Activated T-cell treated with anti-CD3 and anti-CD28 coated beads for 48 hours (primary cell): ENCODE results near the gene QPCTL.
A peak's percentile ranks its signal among the peaks of the same experiment; 100 is the strongest.
"Not testable (repeated sequence)": the region's sequence is repeated elsewhere in the genome, so short reads cannot be mapped to it uniquely, and the experiment has no call there.

Source experiments
- DNase-seq: peaks from one replicate; pipeline ENCODE4 v3.0.0-alpha.2; 2020; ENCODE audit warnings: low read depth

Gene QPCTL

GRCh38 chr19:45717131-45717982, 24.9 kb downstream of the QPCTL start:
- DNase-seq: peak; percentile 97

- DNase-seq: no peak
Observed at GRCh38 chr19:45717983-45718650, 25.7 kb downstream of the QPCTL start.

DNA sequence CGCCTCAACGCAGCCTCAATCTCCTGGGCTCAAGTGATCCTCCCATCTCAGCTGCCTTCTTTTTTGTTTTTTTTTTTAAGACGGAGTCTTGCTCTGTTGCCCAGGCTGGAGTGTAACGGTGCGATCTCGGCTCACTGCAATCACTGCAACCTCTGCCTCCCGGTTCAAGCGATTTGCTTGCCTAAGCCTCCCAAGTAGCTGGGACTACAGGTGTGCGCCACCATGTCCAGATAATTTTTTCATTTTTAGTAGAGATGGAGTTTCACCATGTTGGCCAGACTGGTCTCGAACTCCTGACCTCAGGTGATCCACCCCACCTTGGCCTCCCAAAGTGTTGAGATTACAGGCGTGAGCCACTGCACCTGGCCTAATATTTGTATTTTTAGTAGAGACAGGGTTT, 27.6 kb downstream of the QPCTL start:
- not testable (repeated sequence) for DNase-seq

DNA sequence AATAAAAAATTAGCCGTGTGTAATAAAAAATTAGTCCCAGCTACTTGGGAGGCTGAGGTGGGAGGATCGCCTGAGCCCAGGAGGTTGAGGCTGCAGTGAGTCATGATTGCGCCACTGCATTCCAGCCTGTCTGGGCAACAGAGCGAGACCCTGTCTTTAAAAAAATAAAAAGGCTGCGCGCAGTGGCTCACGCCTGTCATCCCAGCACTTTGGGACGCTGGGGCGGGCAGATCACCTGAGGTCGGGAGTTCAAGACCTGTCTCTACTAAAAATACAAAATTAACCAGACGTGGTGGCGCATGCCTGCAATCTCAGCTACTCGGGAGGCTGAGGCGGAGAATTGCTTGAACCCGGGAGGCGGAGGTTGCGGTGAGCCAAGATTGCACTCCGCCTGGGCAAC, 36.2 kb downstream of the QPCTL start:
- DNase-seq: not testable (repeated sequence)

- no peak for DNase-seq
Observed at GRCh38 chr19:45729800-45730290, 37.4 kb downstream of the QPCTL start.

- DNase-seq: peak; percentile 90
Observed at GRCh38 chr19:45730368-45731288, 38.2 kb downstream of the QPCTL start, which contains the start of gene FBXO46. FBXO46 (minus strand) TSS chr19:45730896; CDS start chr19:45713495, 17,401 bp downstream.

DNA sequence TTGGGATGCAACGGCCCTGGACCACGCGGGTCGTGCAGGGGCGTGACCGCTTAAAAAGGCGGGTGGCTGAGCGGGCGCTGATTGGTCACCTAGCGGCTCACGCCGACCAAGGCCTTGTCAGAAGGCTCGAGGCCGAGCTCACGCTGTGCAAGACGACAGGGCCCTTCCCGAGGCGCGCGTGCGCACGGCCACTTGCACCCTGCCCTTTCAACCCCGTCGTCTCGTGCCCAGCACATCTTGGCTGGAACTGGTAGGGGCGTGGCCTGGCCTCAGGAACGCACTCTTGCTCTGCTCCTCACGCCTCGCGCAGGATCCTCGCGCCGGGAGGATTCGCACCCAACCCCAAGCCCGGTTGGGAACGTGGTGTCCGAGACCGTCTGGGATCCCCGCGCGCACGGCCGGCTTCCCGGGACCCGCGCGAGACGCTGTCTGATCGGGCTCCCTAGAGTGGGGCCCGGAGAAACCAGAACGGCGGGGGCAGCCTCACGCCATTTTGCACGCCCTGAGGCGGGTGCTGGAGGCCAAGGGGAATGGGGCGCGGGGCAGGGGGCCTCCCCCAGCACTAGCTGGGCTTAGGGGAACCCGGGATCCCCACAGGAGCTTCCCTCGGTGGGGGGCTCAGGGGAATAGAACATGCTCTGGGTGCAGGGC, 40.8 kb downstream of the QPCTL start, which contains the start of gene MEIOSIN:
TSS of gene MEIOSIN (plus strand) at position 280 of the 651 bp plus-strand sequence. CDS start 1,938 bp downstream, outside the sequence.
- DNase-seq: no peak

DNA sequence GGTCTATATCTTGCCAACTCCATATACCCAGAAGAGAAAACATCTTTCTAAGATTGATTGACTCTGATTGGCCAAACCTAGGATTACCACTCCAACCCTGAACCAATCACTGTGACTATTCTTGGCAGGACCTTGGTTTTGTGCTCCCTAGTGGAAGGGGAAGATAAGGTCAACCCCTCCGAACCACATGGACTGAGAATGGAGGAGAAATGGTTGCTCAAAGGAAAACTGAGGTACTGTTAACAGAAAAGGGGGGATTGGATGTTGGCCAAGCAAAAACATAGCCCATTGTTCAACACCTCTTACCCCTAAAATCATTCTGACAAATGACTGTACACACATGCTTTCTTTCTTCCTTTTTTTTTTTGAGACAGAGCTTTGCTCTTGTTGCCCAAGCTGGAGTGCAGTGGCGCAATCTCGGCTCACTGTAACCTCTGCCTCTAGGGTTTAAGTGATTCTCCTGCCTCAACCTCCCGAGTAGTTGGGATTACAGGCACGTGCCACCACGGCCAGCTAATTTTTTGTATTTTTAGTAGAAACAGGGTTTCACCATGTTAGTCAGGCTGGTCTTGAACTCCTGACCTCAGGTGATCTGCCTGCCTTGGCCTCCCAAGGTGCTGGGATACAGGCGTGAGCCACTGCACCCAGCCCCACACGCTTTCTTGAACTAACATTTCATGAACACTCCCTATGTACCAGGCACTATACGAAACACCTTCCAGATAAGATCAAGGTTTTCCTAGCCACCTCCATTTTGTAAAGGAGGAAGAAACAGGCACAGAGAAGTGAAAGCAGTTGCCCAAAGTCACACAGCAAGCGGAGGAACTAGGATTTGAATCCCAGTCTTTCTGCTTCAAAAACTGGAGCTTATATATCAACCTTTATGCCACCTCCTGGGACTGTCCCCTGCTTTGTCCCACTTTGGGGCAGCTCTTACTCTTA, 47.3 kb downstream of the QPCTL start:
- DNase-seq: no peak

DNA sequence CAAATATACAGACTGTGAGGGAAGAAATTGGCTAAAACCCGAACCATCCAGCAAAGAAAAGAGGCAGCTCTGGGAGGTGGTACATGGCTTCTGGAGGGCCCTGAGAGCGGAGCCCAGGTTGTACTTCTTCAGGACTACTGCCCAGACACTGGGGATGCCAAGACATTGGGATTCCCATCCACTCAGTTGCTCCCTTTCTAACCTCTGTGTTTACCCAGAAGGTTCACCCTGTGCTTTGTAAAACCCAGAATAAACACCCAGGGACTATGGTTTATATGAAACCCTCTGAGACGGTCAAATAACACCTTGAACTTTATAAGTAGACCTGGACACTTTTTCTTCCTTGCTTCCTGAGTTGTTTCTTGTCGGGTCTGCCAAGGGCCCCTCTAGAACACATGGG, 50.5 kb downstream of the QPCTL start:
- no peak for DNase-seq

DNA sequence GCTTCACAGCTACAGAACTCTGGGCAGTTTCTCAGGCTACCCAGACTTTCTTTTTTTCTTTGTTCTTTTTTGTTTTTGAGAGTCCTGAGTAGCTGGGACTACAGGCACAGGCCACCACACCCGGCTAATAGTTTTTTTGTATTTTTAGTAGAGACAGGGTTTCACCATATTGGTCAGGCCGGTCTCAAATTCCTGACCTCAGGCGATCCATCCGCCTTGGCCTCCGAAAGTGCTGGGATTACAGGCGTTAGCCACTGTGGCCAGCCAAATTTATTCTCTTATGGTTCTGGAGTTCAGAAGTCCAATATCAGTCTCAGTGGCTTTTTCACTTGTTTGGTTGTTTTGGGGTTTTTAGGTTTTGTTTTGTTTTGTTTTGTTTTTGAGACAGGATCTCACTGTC, 53.1 kb downstream of the QPCTL start:
- no peak for DNase-seq

- DNase-seq: no peak
Observed at GRCh38 chr19:45746866-45747265, 54.4 kb downstream of the QPCTL start.

- DNase-seq: no peak
Observed at GRCh38 chr19:45747513-45747912, 55.0 kb downstream of the QPCTL start.

DNA sequence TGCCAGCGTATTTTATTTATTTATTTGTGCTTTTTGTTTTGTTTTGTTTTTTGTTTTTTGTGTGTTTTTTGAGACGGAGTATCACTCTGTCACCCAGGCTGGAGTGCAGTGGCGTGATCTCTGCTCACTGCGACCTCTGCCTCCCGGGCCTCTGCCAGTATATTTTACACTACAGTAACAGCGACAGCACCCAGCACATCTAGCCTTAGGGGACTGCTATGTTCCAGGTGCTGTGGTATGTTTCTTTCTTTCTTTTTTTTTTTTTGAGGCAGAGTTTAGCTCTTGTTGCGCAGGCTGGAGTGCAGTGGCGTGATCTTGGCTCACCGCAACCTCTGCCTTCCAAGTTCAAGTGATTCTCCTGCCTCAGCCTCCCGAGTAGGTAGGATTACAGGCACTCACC, 59.0 kb downstream of the QPCTL start:
- DNase-seq: not testable (repeated sequence)

- DNase-seq: no peak
Observed at GRCh38 chr19:45752639-45753038, 60.2 kb downstream of the QPCTL start.

DNA sequence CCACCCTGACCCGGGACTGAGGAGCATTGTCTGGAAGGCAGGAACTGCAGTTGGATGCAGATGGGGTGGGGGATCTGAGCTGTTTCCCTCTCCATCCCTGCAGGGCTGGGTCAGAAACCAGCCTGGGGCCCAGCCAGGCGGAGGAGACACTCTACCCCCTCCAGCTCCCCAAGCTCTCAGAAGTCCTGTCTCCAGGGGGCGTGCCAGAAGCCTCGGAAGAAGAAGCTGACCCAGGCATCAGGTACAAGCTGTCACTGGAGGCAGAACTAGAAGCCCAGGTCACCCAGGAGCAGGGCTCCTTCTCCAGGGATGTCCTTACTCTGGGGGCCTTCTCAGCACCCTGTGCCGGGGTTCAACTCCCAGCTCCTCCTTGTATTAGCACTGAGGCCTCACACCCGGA, 61.1 kb downstream of the QPCTL start:
- DNase-seq: no peak
